ENCODE data around the gene PHYH.
"Not testable (repeated sequence)": the region's sequence is repeated elsewhere in the genome, so short reads cannot be mapped to it uniquely, and the experiment has no call there.

PHYH gene

GRCh38 chr10:13268310-13268709 lies 31.6 kb downstream of the PHYH start:
- FAIRE-seq (no peak), DNase-seq (ENCODE audit: insufficient read length) (no peak)
- TF ChIP-seq TAF1 (IDR thresholded peaks at IDR 0.05; ENCODE audit: borderline replicate concordance, low read depth, low read length) (no peak), POLR2A (IDR thresholded peaks at IDR 0.05; ENCODE audit: low read depth, low read length) (no peak), POLR2AphosphoS5 (IDR thresholded peaks at IDR 0.05; ENCODE audit: low read depth, low read length) (no peak)

- TF ChIP-seq POLR2A (IDR thresholded peaks at IDR 0.05; ENCODE audit: low read depth, low read length) (no peak), TAF1 (IDR thresholded peaks at IDR 0.05; ENCODE audit: borderline replicate concordance, low read depth, low read length) (no peak), POLR2AphosphoS5 (IDR thresholded peaks at IDR 0.05; ENCODE audit: low read depth, low read length) (no peak)
- FAIRE-seq (no peak), DNase-seq (ENCODE audit: insufficient read length) (no peak)
Observed at GRCh38 chr10:13263591-13263990, 36.3 kb downstream of the PHYH start.

GRCh38 chr10:13262433-13262832 lies 37.4 kb downstream of the PHYH start:
- no peak for FAIRE-seq
- DNase-seq (ENCODE audit: insufficient read length), result no peak
- no peak for TF ChIP-seq TAF1 (IDR thresholded peaks at IDR 0.05; ENCODE audit: borderline replicate concordance, low read depth, low read length)
- no peak for TF ChIP-seq POLR2AphosphoS5 (IDR thresholded peaks at IDR 0.05; ENCODE audit: low read depth, low read length)
- no peak for TF ChIP-seq POLR2A (IDR thresholded peaks at IDR 0.05; ENCODE audit: low read depth, low read length)

GRCh38 chr10:13257621-13258140 lies 42.2 kb downstream of the PHYH start:
- no peak for TF ChIP-seq POLR2A (IDR thresholded peaks at IDR 0.05; ENCODE audit: low read depth, low read length)
- TF ChIP-seq TAF1 (IDR thresholded peaks at IDR 0.05; ENCODE audit: borderline replicate concordance, low read depth, low read length), result no peak
- no peak for TF ChIP-seq POLR2AphosphoS5 (IDR thresholded peaks at IDR 0.05; ENCODE audit: low read depth, low read length)
- DNase-seq (ENCODE audit: insufficient read length) (no peak), FAIRE-seq (no peak)

GRCh38 chr10:13256627-13257026 lies 43.2 kb downstream of the PHYH start:
- FAIRE-seq (no peak), DNase-seq (ENCODE audit: insufficient read length) (no peak)
- no peak for TF ChIP-seq POLR2A (IDR thresholded peaks at IDR 0.05; ENCODE audit: low read depth, low read length)
- no peak for TF ChIP-seq POLR2AphosphoS5 (IDR thresholded peaks at IDR 0.05; ENCODE audit: low read depth, low read length)

- no peak for TF ChIP-seq POLR2AphosphoS5 (IDR thresholded peaks at IDR 0.05; ENCODE audit: low read depth, low read length)
- no peak for TF ChIP-seq POLR2A (IDR thresholded peaks at IDR 0.05; ENCODE audit: low read depth, low read length)
- TF ChIP-seq TAF1 (IDR thresholded peaks at IDR 0.05; ENCODE audit: borderline replicate concordance, low read depth, low read length), result no peak
- no peak for DNase-seq (ENCODE audit: insufficient read length)
- no peak for FAIRE-seq
Observed at GRCh38 chr10:13253726-13254125, 46.1 kb downstream of the PHYH start.

- TF ChIP-seq TAF1 (IDR thresholded peaks at IDR 0.05; ENCODE audit: borderline replicate concordance, low read depth, low read length), result no peak
- no peak for TF ChIP-seq POLR2A (IDR thresholded peaks at IDR 0.05; ENCODE audit: low read depth, low read length)
- TF ChIP-seq POLR2AphosphoS5 (IDR thresholded peaks at IDR 0.05; ENCODE audit: low read depth, low read length), result no peak
- FAIRE-seq (no peak), DNase-seq (ENCODE audit: insufficient read length) (no peak)
Observed at GRCh38 chr10:13247784-13248183, 52.1 kb downstream of the PHYH start.

- FAIRE-seq (no peak), DNase-seq (ENCODE audit: insufficient read length) (no peak)
- TF ChIP-seq POLR2A (IDR thresholded peaks at IDR 0.05; ENCODE audit: low read depth, low read length) (no peak), TAF1 (IDR thresholded peaks at IDR 0.05; ENCODE audit: borderline replicate concordance, low read depth, low read length) (no peak), POLR2AphosphoS5 (IDR thresholded peaks at IDR 0.05; ENCODE audit: low read depth, low read length) (no peak)
Observed at GRCh38 chr10:13247246-13247645, 52.6 kb downstream of the PHYH start.

GRCh38 chr10:13242260-13242659 lies 57.6 kb downstream of the PHYH start:
- FAIRE-seq; DNase-seq (ENCODE audit: insufficient read length): not testable (repeated sequence)

GRCh38 chr10:13241613-13242012 lies 58.3 kb downstream of the PHYH start:
- DNase-seq (ENCODE audit: insufficient read length), result no peak
- no peak for FAIRE-seq
- TF ChIP-seq POLR2AphosphoS5 (IDR thresholded peaks at IDR 0.05; ENCODE audit: low read depth, low read length), result no peak
- no peak for TF ChIP-seq TAF1 (IDR thresholded peaks at IDR 0.05; ENCODE audit: borderline replicate concordance, low read depth, low read length)
- TF ChIP-seq POLR2A (IDR thresholded peaks at IDR 0.05; ENCODE audit: low read depth, low read length), result no peak

- DNase-seq (ENCODE audit: insufficient read length) (no peak), FAIRE-seq (no peak)
- TF ChIP-seq TAF1 (IDR thresholded peaks at IDR 0.05; ENCODE audit: borderline replicate concordance, low read depth, low read length) (no peak), POLR2A (IDR thresholded peaks at IDR 0.05; ENCODE audit: low read depth, low read length) (no peak), POLR2AphosphoS5 (IDR thresholded peaks at IDR 0.05; ENCODE audit: low read depth, low read length) (no peak)
Observed at GRCh38 chr10:13239923-13240322, 59.9 kb downstream of the PHYH start.

GRCh38 chr10:13238271-13239077 lies 61.4 kb downstream of the PHYH start:
- DNase-seq (ENCODE audit: insufficient read length), result no peak
- TF ChIP-seq TAF1 (IDR thresholded peaks at IDR 0.05; ENCODE audit: borderline replicate concordance, low read depth, low read length), result no peak
- no peak for TF ChIP-seq POLR2AphosphoS5 (IDR thresholded peaks at IDR 0.05; ENCODE audit: low read depth, low read length)
- no peak for TF ChIP-seq POLR2A (IDR thresholded peaks at IDR 0.05; ENCODE audit: low read depth, low read length)
- FAIRE-seq, result no peak

All from GM12892 (cell line).